ENCODE results near the gene PAK3. TPM values are rescaled to one million over a fixed set of nuclear protein-coding genes. Genes with fewer than 3 reads are reported as not detected.

The PAK3 gene
- total RNA-seq, 1 donor from 2014 or later: 12.3 TPM

DNA sequence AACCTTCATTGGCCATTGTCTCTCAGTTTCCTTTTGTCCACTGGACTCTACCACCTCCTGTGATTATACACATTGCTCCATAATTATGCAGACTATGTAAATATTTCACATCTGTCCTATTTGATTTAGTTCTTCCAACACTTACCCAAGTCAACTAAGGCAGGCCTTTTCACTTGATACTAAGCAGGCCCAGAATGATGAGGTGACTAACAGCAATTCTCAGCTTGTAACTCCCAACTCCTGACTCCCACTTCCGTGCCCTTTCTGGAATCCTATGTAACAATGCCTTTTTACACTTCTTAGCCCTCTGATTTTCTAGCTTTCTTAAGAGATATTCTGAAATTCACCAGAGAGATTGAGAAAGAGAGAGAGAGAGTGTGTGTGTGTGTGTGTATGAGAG, 6.6 kb downstream of the PAK3 start:
- peaks cover under 1% of the 10 kb centered on the region for H3K4me1 Mint-ChIP-seq
- TF ChIP-seq, protein P1, sequence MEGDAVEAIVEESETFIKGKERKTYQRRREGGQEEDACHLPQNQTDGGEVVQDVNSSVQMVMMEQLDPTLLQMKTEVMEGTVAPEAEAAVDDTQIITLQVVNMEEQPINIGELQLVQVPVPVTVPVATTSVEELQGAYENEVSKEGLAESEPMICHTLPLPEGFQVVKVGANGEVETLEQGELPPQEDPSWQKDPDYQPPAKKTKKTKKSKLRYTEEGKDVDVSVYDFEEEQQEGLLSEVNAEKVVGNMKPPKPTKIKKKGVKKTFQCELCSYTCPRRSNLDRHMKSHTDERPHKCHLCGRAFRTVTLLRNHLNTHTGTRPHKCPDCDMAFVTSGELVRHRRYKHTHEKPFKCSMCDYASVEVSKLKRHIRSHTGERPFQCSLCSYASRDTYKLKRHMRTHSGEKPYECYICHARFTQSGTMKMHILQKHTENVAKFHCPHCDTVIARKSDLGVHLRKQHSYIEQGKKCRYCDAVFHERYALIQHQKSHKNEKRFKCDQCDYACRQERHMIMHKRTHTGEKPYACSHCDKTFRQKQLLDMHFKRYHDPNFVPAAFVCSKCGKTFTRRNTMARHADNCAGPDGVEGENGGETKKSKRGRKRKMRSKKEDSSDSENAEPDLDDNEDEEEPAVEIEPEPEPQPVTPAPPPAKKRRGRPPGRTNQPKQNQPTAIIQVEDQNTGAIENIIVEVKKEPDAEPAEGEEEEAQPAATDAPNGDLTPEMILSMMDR (conservative IDR thresholded peaks at IDR 0.05): no peak
- H3K36me3 Mint-ChIP-seq (ENCODE audit: low read depth): no peaks in the 10 kb centered on the region
- no peak overlapping the region for H3K4me3 Mint-ChIP-seq
- peaks cover 9% of the 10 kb centered on the region for H3K27me3 Mint-ChIP-seq (ENCODE audit: low read depth)
- H3K9me3 Mint-ChIP-seq: no peaks in the 10 kb centered on the region
- no peak overlapping the region for H3K27ac Mint-ChIP-seq (ENCODE audit: unreplicated experiment)
- DNase-seq (ENCODE audit: low read depth, low spot score): no peak

DNA sequence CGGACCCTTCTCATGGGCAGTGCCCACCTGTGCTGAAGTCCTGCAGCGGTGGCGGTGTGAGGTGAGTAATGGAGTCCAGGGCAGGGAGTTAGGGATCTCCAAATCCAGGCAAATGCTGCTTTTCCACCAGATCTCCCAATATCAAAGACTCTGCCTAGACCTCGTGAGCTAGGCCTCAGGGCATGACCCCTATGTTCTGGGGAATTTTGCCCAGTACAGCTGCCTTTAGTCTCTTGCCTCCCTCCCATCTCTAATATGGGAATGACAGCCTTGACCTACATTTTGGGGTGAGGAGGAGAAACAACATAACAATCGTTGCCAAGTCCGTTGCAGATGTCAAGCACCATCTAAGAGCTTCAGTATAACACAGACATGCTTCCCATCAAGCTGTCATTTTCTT, 7.3 kb downstream of the PAK3 start:
- H3K4me1 Mint-ChIP-seq: no peaks in the 10 kb centered on the region
- no peak for DNase-seq (ENCODE audit: low read depth, low spot score)
- no peaks in the 10 kb centered on the region for H3K9me3 Mint-ChIP-seq
- H3K27ac Mint-ChIP-seq (ENCODE audit: unreplicated experiment): no peak overlapping the region
- no peaks in the 10 kb centered on the region for H3K36me3 Mint-ChIP-seq (ENCODE audit: low read depth)
- H3K27me3 Mint-ChIP-seq (ENCODE audit: low read depth): peaks cover 3% of the 10 kb centered on the region
- TF ChIP-seq, protein P1 (conservative IDR thresholded peaks at IDR 0.05): no peak
- H3K4me3 Mint-ChIP-seq: no peak overlapping the region

DNA sequence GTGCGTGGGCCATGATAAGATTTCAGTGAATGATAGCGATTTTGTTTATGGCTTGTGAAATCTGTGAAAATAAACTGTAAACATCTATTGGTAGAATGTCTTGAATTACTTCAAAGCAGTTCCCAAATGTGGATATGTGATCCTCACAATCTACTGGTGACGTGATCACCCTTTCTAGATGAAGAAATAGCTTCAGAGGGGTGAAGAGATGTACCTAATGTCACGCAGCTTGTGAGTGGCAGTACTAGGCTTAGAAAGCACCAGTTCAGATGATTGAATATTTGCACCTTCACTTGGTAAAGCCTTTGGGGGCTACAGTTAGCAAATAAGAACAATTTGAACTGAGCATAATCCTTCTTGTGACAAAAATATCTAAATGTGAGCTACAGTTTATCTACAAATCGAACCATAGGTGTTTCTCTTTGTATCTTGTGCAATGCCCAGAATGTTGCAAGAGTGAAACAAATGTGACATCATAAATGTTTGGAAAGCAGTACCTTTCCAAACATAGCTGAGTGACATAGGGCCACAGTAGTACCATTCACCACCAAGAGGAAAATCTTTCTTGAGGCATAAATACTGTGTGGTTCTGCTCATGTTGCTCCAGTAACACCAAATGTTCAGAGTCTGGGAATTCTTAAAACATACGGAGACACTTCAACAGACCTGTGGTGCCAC, 14.2 kb downstream of the PAK3 start:
- Mint-ChIP-seq H3K27me3 (ENCODE audit: low read depth) (peaks cover 6% of the 10 kb centered on the region), H3K27ac (ENCODE audit: unreplicated experiment) (peak overlapping the region; percentile 63), H3K4me1 (no peaks in the 10 kb centered on the region), H3K9me3 (no peaks in the 10 kb centered on the region), H3K36me3 (ENCODE audit: low read depth) (no peaks in the 10 kb centered on the region), H3K4me3 (no peak overlapping the region)
- TF ChIP-seq, protein P1 (conservative IDR thresholded peaks at IDR 0.05): no peak
- DNase-seq (ENCODE audit: low read depth, low spot score): no peak

DNA sequence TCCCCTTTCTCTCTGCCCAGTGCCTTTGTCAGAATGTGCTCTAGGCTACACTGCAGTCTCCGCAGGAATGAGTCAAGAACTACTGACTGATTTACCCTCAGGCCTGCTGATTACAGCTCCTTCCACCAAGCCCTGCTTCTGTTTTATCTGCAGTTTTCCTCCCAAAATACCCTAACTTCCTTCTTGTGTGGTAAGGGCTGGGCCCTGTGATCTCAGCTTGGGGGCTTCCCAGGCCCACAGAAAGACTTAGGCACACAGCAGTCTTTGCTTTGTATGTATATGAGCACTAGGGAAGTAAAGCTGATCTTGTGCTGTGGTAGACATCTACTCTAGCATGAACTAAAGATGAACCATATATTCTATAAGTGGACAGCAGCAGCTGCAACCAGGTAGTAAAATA, 18.8 kb downstream of the PAK3 start:
- no peaks in the 10 kb centered on the region for H3K36me3 Mint-ChIP-seq (ENCODE audit: low read depth)
- no peak overlapping the region for H3K27ac Mint-ChIP-seq (ENCODE audit: unreplicated experiment)
- no peaks in the 10 kb centered on the region for H3K4me1 Mint-ChIP-seq
- DNase-seq (ENCODE audit: low read depth, low spot score): no peak
- H3K9me3 Mint-ChIP-seq: no peaks in the 10 kb centered on the region
- TF ChIP-seq, protein P1 (conservative IDR thresholded peaks at IDR 0.05): no peak
- no peak overlapping the region for H3K4me3 Mint-ChIP-seq
- H3K27me3 Mint-ChIP-seq (ENCODE audit: low read depth): peaks cover 25% of the 10 kb centered on the region

DNA sequence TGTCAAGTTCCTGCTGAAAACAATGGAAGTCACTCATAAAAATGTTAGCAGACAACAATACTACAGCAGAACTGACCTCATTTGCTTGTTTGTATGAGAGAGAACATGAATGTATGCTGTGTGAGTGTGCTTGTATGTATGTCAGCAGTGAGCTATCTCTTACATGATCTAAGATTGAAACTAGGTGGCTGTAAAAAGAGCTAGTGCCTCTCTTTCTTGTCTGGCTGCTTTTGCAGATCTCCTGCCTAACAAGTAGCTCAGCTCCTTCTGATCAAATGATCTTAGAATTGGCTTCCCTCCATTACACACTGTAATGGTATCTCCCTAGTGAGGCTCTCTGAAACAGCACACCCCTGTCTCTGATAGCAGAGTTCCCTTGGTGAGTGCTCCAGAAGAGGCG, 20.7 kb downstream of the PAK3 start:
- Mint-ChIP-seq H3K27ac (ENCODE audit: unreplicated experiment) (no peak overlapping the region), H3K27me3 (ENCODE audit: low read depth) (peaks cover 34% of the 10 kb centered on the region), H3K4me1 (no peaks in the 10 kb centered on the region), H3K9me3 (no peaks in the 10 kb centered on the region), H3K36me3 (ENCODE audit: low read depth) (no peaks in the 10 kb centered on the region), H3K4me3 (no peak overlapping the region)
- TF ChIP-seq, protein P1 (conservative IDR thresholded peaks at IDR 0.05): no peak
- DNase-seq (ENCODE audit: low read depth, low spot score): no peak

All from neural crest cell (in vitro differentiated cells).